Measurements from ENCODE around the gene SLC17A8.

DNA sequence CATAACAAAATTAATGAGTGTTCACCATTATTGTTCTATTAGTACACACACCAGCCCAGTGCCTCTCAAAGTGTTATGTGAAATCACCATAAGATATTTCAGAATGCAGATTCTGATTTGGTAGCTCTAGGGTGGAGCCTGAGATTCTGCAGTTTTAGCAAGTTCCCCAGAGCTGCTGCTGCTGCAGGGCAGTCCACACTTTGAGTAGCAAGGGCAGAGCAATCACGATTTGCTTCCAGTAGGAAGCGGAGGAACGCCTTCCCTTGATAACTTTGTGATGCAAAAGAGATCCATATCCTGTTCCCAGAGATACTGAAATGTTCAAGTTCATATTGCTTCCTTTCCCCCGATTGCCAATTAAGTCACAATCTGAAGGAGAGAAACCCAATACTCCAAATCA is 57.9 kb downstream of the SLC17A8 start:
- TF ChIP-seq, protein P1, sequence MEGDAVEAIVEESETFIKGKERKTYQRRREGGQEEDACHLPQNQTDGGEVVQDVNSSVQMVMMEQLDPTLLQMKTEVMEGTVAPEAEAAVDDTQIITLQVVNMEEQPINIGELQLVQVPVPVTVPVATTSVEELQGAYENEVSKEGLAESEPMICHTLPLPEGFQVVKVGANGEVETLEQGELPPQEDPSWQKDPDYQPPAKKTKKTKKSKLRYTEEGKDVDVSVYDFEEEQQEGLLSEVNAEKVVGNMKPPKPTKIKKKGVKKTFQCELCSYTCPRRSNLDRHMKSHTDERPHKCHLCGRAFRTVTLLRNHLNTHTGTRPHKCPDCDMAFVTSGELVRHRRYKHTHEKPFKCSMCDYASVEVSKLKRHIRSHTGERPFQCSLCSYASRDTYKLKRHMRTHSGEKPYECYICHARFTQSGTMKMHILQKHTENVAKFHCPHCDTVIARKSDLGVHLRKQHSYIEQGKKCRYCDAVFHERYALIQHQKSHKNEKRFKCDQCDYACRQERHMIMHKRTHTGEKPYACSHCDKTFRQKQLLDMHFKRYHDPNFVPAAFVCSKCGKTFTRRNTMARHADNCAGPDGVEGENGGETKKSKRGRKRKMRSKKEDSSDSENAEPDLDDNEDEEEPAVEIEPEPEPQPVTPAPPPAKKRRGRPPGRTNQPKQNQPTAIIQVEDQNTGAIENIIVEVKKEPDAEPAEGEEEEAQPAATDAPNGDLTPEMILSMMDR (IDR thresholded peaks at IDR 0.05; ENCODE audit: insufficient read depth, low read depth, low read length): no peak
- TF ChIP-seq EZH2 (IDR thresholded peaks at IDR 0.05; ENCODE audit: insufficient read depth, low read length): no peak

Measured in astrocyte (in vitro differentiated cells and primary cell).